Hepatocyte (in vitro differentiated cells): ENCODE data around the gene PRPF6. TPM values are rescaled to one million over a fixed set of nuclear protein-coding genes. Genes with fewer than 3 reads are reported as not detected.

Experiments used
- DNase-seq: peaks from one replicate; pipeline ENCODE4 v3.0.0-alpha.2; 2016; ENCODE audit warnings: low spot score
- H2AFZ ChIP-seq: fragments of 200-600 bp; sonication (generic); 2 replicates; pipeline ENCODE4 v1.6.0; 2016; ENCODE audit warnings: antibody characterized with exemption, mild to moderate bottlenecking
- H3K27ac ChIP-seq: fragments of 200-600 bp; sonication (generic); 2 replicates; pipeline ENCODE4 v1.5.1; 2016; ENCODE audit warnings: mild to moderate bottlenecking
- H3K27me3 ChIP-seq: fragments of 200-600 bp; sonication (generic); 2 replicates; pipeline ENCODE4 v1.6.1; 2016
- H3K36me3 ChIP-seq: fragments of 200-600 bp; sonication (generic); replicated peaks from 2 replicates; pipeline ENCODE4 v1.5.1; 2016; ENCODE audit warnings: low read depth; ENCODE audit not compliant: insufficient read depth
- H3K4me1 ChIP-seq: fragments of 200-600 bp; sonication (generic); 2 replicates; pipeline ENCODE4 v1.5.1; 2016; ENCODE audit warnings: mild to moderate bottlenecking, moderate library complexity; ENCODE audit not compliant: insufficient read depth
- H3K4me2 ChIP-seq: fragments of 200-600 bp; sonication (generic); 2 replicates; pipeline ENCODE4 v1.6.0; 2016
- H3K4me3 ChIP-seq: fragments of 200-600 bp; sonication (generic); 2 replicates; pipeline ENCODE4 v1.5.1; 2016; ENCODE audit warnings: mild to moderate bottlenecking
- H3K79me2 ChIP-seq: fragments of 200-600 bp; sonication (generic); 2 replicates; pipeline ENCODE4 v1.6.0; 2017; ENCODE audit warnings: mild to moderate bottlenecking
- H3K9me2 ChIP-seq: fragments of 200-600 bp; sonication (generic); replicated peaks from 2 replicates; pipeline ENCODE4 v1.6.0; 2017; ENCODE audit warnings: mild to moderate bottlenecking; ENCODE audit not compliant: insufficient read depth
- H3K9me3 ChIP-seq: fragments of 200-600 bp; sonication (generic); 2 replicates; pipeline ENCODE4 v1.5.1; 2016; ENCODE audit warnings: low read depth, mild to moderate bottlenecking
- H4K20me1 ChIP-seq: fragments of 200-600 bp; sonication (generic); 2 replicates; pipeline ENCODE4 v1.6.0; 2016; ENCODE audit warnings: mild to moderate bottlenecking; ENCODE audit not compliant: insufficient read depth, poor library complexity, severe bottlenecking
- EZH2 ChIP-seq: fragments of 200-600 bp; sonication (generic); IDR thresholded peaks from 2 replicates; pipeline ENCODE4 v1.6.1; 2016; ENCODE audit warnings: antibody characterized with exemption, mild to moderate bottlenecking, borderline replicate concordance
- EZH2phosphoT487 ChIP-seq: fragments of 200-600 bp; sonication (generic); IDR thresholded peaks from one replicate; pipeline ENCODE4 v1.6.1; 2018; ENCODE audit warnings: antibody characterized with exemption, mild to moderate bottlenecking, low read depth, moderate library complexity; ENCODE audit not compliant: unreplicated experiment, severe bottlenecking
- WGBS: methylation state at CpG from one replicate; pipeline ENCODE4 v1.1.6; 2016; ENCODE audit warnings: low lambda C conversion rate; ENCODE audit errors: missing lambda C conversion rate; 5-methylcytosine and 5-hydroxymethylcytosine counted together
- polyA plus RNA-seq: library from polyadenylated mRNA; unstranded; fragments of >200 nt; fragmentation: Nextera tagmentation; extraction: Ambion mirVana; gene quantifications from 2 replicates; pipeline ENCODE4 v1.2.1, GENCODE V29; 2016
- total RNA-seq: library from RNA; depleted of rRNA; stranded (reverse); fragments of >200 nt; gene quantifications from 2 replicates; pipeline ENCODE4 v1.2.3, GENCODE V29; 2014
- TF ChIP-seq, protein P1 (sequence below): fragments of 200-600 bp; sonication (generic); IDR thresholded peaks from 2 replicates; pipeline ENCODE4 v1.5.1; 2016; ENCODE audit warnings: antibody characterized with exemption, mild to moderate bottlenecking; ENCODE audit not compliant: poor library complexity

PRPF6 gene
- total and polyA plus RNA-seq, 2 experiments from 2014 or later, result 37.3 to 41.3 TPM

DNA sequence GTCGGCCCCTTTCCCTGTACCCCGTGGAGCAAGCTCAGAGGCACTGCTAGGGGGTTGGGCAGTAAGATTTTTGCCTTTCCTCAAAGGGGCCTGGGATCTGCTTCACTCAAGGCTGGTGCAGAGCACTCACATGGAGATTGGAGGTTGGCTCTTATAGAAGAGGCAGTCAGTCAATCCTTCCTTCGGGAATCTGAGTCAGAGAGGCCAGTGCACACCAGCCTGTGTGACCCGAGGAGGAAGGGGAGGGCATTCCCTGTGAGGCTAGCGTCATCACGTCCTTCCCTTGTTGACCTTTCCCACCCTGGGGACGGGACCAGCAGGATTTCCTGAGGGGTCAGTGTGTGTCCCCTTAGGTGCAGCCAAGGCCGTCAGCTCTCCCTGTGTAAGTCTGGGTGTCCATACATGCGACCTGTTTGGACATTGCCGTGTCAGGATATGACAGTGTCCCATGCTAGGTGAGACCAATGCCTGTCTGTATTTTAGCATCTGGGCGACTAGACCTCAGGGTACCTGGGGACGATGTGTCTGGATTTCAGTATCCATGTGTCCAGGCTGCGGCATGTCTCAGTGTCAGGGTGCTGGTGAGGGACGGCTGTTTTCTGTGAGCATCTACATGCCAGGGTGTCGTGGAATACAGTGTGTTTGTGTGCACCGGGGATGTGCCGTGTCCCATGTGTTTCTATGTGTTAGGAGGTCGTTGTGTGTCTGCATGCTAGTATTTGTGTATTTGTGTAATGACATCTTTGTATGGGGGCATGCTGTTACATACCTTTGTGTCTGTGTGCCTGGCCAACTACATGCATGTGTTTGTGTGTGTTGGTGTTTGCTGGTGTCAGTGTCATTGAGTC, 8.4 kb upstream of the PRPF6 start:
- Histone ChIP-seq H3K9me2 (no peaks in the 10 kb centered on the region), H3K4me3 (no peak overlapping the region), H3K27ac (no peak overlapping the region), H3K4me1 (peaks cover 8% of the 10 kb centered on the region), H3K79me2 (peaks cover 12% of the 10 kb centered on the region), H3K4me2 (no peak overlapping the region), H3K27me3 (no peaks in the 10 kb centered on the region), H4K20me1 (no peaks in the 10 kb centered on the region), H3K36me3 (no peaks in the 10 kb centered on the region), H3K9me3 (no peaks in the 10 kb centered on the region), H2AFZ (no peak overlapping the region)
- DNase-seq, result no peak
- 87% methylated on average over 18 of the region's 18 CpGs for WGBS
- TF ChIP-seq EZH2phosphoT487 (no peak), EZH2 (no peak)
- TF ChIP-seq, protein P1, sequence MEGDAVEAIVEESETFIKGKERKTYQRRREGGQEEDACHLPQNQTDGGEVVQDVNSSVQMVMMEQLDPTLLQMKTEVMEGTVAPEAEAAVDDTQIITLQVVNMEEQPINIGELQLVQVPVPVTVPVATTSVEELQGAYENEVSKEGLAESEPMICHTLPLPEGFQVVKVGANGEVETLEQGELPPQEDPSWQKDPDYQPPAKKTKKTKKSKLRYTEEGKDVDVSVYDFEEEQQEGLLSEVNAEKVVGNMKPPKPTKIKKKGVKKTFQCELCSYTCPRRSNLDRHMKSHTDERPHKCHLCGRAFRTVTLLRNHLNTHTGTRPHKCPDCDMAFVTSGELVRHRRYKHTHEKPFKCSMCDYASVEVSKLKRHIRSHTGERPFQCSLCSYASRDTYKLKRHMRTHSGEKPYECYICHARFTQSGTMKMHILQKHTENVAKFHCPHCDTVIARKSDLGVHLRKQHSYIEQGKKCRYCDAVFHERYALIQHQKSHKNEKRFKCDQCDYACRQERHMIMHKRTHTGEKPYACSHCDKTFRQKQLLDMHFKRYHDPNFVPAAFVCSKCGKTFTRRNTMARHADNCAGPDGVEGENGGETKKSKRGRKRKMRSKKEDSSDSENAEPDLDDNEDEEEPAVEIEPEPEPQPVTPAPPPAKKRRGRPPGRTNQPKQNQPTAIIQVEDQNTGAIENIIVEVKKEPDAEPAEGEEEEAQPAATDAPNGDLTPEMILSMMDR, result no peak

DNA sequence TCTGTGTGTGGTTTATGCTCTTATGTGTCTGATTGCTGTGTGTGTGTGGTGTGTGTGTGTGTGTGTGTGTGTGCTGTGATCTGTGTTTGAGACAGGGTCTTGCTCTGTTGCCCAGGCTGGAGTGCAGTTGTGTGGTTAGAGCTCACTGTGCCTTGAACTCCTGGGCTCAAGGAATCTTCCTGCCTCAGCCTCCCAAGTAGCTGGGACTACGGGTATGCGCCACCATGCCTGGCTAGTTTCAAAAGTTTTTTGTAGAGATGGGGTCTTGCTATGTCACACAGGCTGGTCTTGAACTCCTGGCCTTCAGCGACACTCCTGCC, 7.8 kb upstream of the PRPF6 start:
- Histone ChIP-seq H3K9me2 (no peaks in the 10 kb centered on the region), H3K4me1 (peaks cover 11% of the 10 kb centered on the region), H2AFZ (peak overlapping the region; percentile 51), H3K79me2 (peaks cover 11% of the 10 kb centered on the region), H3K9me3 (no peaks in the 10 kb centered on the region), H3K4me3 (no peak overlapping the region), H3K27me3 (no peaks in the 10 kb centered on the region), H4K20me1 (no peaks in the 10 kb centered on the region), H3K36me3 (no peaks in the 10 kb centered on the region), H3K4me2 (peak overlapping the region; percentile 83), H3K27ac (no peak overlapping the region)
- WGBS, result 85% methylated on average over 3 of the region's 3 CpGs
- DNase-seq, result no peak
- TF ChIP-seq, protein P1, result no peak
- TF ChIP-seq EZH2, result no peak
- TF ChIP-seq EZH2phosphoT487, result no peak

DNA sequence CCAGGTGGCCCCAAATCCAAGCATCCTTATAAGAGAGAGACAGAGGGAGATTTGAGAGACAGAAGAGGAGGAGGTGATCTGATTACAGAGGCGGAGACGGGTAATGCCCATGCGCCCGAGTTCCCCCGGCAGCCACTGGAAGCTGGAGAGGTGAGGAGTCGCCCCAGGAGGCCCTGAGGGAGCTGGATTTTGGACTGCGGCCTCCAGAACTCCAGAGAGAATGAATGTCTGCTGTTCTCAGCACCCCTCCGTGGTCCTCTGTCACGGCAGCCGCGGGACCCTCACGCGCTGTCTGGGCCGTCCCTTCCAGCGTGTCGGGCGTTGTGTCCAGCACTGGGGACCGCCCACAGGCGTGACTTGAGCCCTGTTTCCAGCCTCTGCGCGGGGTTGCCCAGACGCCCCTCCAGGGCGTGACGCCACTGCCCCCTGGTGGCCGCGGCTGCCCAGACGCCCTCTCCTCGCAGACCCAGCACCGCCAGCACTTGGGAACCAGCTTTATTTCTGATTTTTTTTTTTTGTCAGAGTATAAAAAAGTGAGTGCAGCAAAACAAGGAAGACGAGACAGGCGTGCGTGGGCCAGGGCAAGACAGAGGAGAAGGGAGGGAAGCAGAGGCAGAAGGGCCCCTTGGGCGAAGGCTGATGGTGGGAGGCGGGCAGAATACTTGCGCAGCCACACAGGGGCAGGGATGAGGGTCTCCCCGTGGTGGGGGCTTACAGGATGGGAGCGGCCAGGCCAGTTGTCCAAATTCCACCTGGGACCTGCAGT, 7.1 kb upstream of the PRPF6 start:
- Histone ChIP-seq H3K4me2 (peak overlapping the region; percentile 83), H3K27me3 (no peaks in the 10 kb centered on the region), H3K4me3 (no peak overlapping the region), H3K36me3 (no peaks in the 10 kb centered on the region), H3K4me1 (peaks cover 11% of the 10 kb centered on the region), H4K20me1 (no peaks in the 10 kb centered on the region), H3K79me2 (peaks cover 4% of the 10 kb centered on the region), H2AFZ (peak overlapping the region; percentile 51), H3K9me2 (no peaks in the 10 kb centered on the region), H3K9me3 (no peaks in the 10 kb centered on the region), H3K27ac (no peak overlapping the region)
- DNase-seq, result peak; percentile 95
- 12% methylated on average over 37 of the region's 37 CpGs for WGBS
- TF ChIP-seq EZH2phosphoT487, result no peak
- TF ChIP-seq, protein P1, result peak; percentile 99
